HEK293 (cell line): ENCODE results near the gene NFKBIA.

ENCODE experiments used
- CTCF ChIA-PET: fragments of 350-600 bp; formaldehyde crosslinking; extraction: SDS; loops from one replicate; lab custom pipeline; 2021; ENCODE audit warnings: antibody characterized with exemption; lab: Yijun Ruan, JAX
- POLR2A ChIA-PET: fragments of 300-600 bp; formaldehyde crosslinking; extraction: SDS; loops from one replicate; lab custom pipeline; 2020; ENCODE audit warnings: antibody characterized with exemption, inconsistent platforms; lab: Yijun Ruan, JAX
- H3K27ac ChIP-seq: fragments of 200-500 bp; sonication (Bioruptor generic); 2 replicates; pipeline ENCODE4 v1.5.1; 2014; ENCODE audit warnings: low read depth, low read length, control low read depth, inconsistent platforms; ENCODE audit errors: extremely low read depth
- H3K36me3 ChIP-seq, 2 experiments: fragments of 200-500 bp in 1 of 2; sonication (Bioruptor generic) in 1 of 2; 1 replicate in 1 of 2; 2 replicates in 1 of 2; pipeline ENCODE4 v1.5.1; 2014 to 2017; ENCODE audit warnings: inconsistent platforms in 2 of 2, low read length in 2 of 2; ENCODE audit not compliant: control insufficient read depth in 2 of 2, insufficient read depth in 1 of 2
- H3K4me1 ChIP-seq: fragments of 200-500 bp; sonication (Bioruptor generic); 2 replicates; pipeline ENCODE4 v1.5.1; 2014; ENCODE audit warnings: mild to moderate bottlenecking, low read length, inconsistent platforms; ENCODE audit not compliant: control insufficient read depth, insufficient read depth
- H3K4me3 ChIP-seq: 2 replicates; pipeline ENCODE4 v1.5.1; 2011; ENCODE audit warnings: low read depth, mild to moderate bottlenecking, control low read depth, low read length, moderate library complexity
- H3K9me3 ChIP-seq: fragments of 200-500 bp; sonication (Bioruptor generic); 2 replicates; pipeline ENCODE4 v1.5.1; 2014; ENCODE audit warnings: low read depth, low read length, inconsistent platforms; ENCODE audit not compliant: control insufficient read depth, insufficient read depth
- GLI4 ChIP-seq: fragments of 450-650 bp; formaldehyde crosslinking; IDR thresholded peaks from 2 replicates; pipeline ENCODE4 v1.5.1; 2016; ENCODE audit warnings: missing biosample characterization, missing genetic modification characterization
- GLIS1 ChIP-seq: fragments of 450-650 bp; formaldehyde crosslinking; IDR thresholded peaks from 2 replicates; pipeline ENCODE4 v1.5.1; 2016; ENCODE audit warnings: missing biosample characterization, missing genetic modification characterization
- KLF9 ChIP-seq: fragments of 450-650 bp; formaldehyde crosslinking; IDR thresholded peaks from 2 replicates; pipeline ENCODE4 v1.5.1; 2016; ENCODE audit warnings: missing biosample characterization, missing genetic modification characterization, low read depth
- SP2 ChIP-seq: fragments of 450-650 bp; formaldehyde crosslinking; IDR thresholded peaks from 2 replicates; pipeline ENCODE4 v1.5.1; 2016; ENCODE audit warnings: missing biosample characterization, missing genetic modification characterization
- ZBTB1 ChIP-seq: fragments of 450-650 bp; formaldehyde crosslinking; IDR thresholded peaks from 2 replicates; pipeline ENCODE4 v1.5.1; 2016; ENCODE audit warnings: missing biosample characterization, missing genetic modification characterization
- ZBTB17 ChIP-seq: fragments of 450-650 bp; formaldehyde crosslinking; IDR thresholded peaks from 2 replicates; pipeline ENCODE4 v1.5.1; 2016; ENCODE audit warnings: missing biosample characterization, missing genetic modification characterization
- ZBTB20 ChIP-seq: fragments of 450-650 bp; formaldehyde crosslinking; IDR thresholded peaks from 2 replicates; pipeline ENCODE4 v1.5.1; 2016; ENCODE audit warnings: missing biosample characterization, missing genetic modification characterization
- ZBTB6 ChIP-seq: fragments of 450-650 bp; formaldehyde crosslinking; IDR thresholded peaks from 2 replicates; pipeline ENCODE4 v1.5.1; 2017; ENCODE audit warnings: missing biosample characterization, missing genetic modification characterization
- ZNF133 ChIP-seq: fragments of 450-650 bp; formaldehyde crosslinking; IDR thresholded peaks from 2 replicates; pipeline ENCODE4 v1.5.1; 2016; ENCODE audit warnings: missing biosample characterization, missing genetic modification characterization
- ZNF138 ChIP-seq: fragments of 450-650 bp; formaldehyde crosslinking; IDR thresholded peaks from 2 replicates; pipeline ENCODE4 v1.5.1; 2016; ENCODE audit warnings: missing biosample characterization, missing genetic modification characterization, borderline replicate concordance
- ZNF146 ChIP-seq: fragments of 450-650 bp; formaldehyde crosslinking; IDR thresholded peaks from 2 replicates; pipeline ENCODE4 v1.5.1; 2016; ENCODE audit warnings: missing biosample characterization, missing genetic modification characterization
- ZNF16 ChIP-seq: fragments of 450-650 bp; formaldehyde crosslinking; IDR thresholded peaks from 2 replicates; pipeline ENCODE4 v1.5.1; 2016; ENCODE audit warnings: low read depth, missing biosample characterization, missing genetic modification characterization
- ZNF311 ChIP-seq: fragments of 450-650 bp; formaldehyde crosslinking; IDR thresholded peaks from 2 replicates; pipeline ENCODE4 v1.5.1; 2017; ENCODE audit warnings: missing biosample characterization, missing genetic modification characterization, borderline replicate concordance
- ZNF362 ChIP-seq: fragments of 450-650 bp; formaldehyde crosslinking; IDR thresholded peaks from 2 replicates; pipeline ENCODE4 v1.5.1; 2016; ENCODE audit warnings: missing biosample characterization, missing genetic modification characterization
- ZNF398 ChIP-seq: fragments of 450-650 bp; formaldehyde crosslinking; IDR thresholded peaks from 2 replicates; pipeline ENCODE4 v1.5.1; 2017; ENCODE audit warnings: missing biosample characterization, missing genetic modification characterization
- ZNF404 ChIP-seq: fragments of 450-650 bp; formaldehyde crosslinking; IDR thresholded peaks from 2 replicates; pipeline ENCODE4 v1.5.1; 2017; ENCODE audit warnings: missing biosample characterization, missing genetic modification characterization
- ZNF488 ChIP-seq: fragments of 450-650 bp; formaldehyde crosslinking; IDR thresholded peaks from 2 replicates; pipeline ENCODE4 v1.5.1; 2016; ENCODE audit warnings: missing biosample characterization, missing genetic modification characterization
- ZNF529 ChIP-seq: fragments of 450-650 bp; formaldehyde crosslinking; IDR thresholded peaks from 2 replicates; pipeline ENCODE4 v1.5.1; 2017; ENCODE audit warnings: missing genetic modification characterization, missing biosample characterization; ENCODE audit not compliant: insufficient replicate concordance
- ZNF660 ChIP-seq: fragments of 450-650 bp; IDR thresholded peaks from 2 replicates; pipeline ENCODE4 v1.5.1; 2018; ENCODE audit warnings: missing biosample characterization, mild to moderate bottlenecking, missing genetic modification characterization
- ZNF670 ChIP-seq: fragments of 450-650 bp; formaldehyde crosslinking; IDR thresholded peaks from 2 replicates; pipeline ENCODE4 v1.5.1; 2016; ENCODE audit warnings: missing biosample characterization, missing genetic modification characterization, low read depth
- ZSCAN16 ChIP-seq: fragments of 450-650 bp; formaldehyde crosslinking; IDR thresholded peaks from 2 replicates; pipeline ENCODE4 v1.5.1; 2016; ENCODE audit warnings: missing biosample characterization, missing genetic modification characterization

NFKBIA gene

GRCh38 chr14:35366056-35366451, 38.5 kb downstream of the NFKBIA start:
- CTCF ChIA-PET, result no interaction called here

GRCh38 chr14:35365130-35366055, 39.2 kb downstream of the NFKBIA start:
- Histone ChIP-seq H3K4me1 (no peaks in the 10 kb centered on the region), H3K9me3 (no peaks in the 10 kb centered on the region)
- CTCF ChIA-PET, result interaction anchor here (0.6 to 0.7 kb wide), 2 partner anchors 12 to 101 kb away, joined by 3 to 4 read pairs; no protein-coding TSS in a partner anchor

More at GRCh38 chr14:35366056-35366451, 38.5 kb downstream of the NFKBIA start:
- POLR2A ChIA-PET, result interaction anchor here (1.0 kb wide), 1 partner anchor 38 kb away, joined by 3 read pairs; no protein-coding TSS in a partner anchor
- H3K4me3 ChIP-seq, result no peak overlapping the region
- TF ChIP-seq ZBTB1 (tag by site-specific recombination) (no peak), ZNF311 (no peak), ZSCAN16 (tag by site-specific recombination) (no peak), ZNF398 (tag by site-specific recombination) (no peak), ZNF362 (tag by site-specific recombination) (no peak), ZNF146 (tag by site-specific recombination) (no peak), ZNF670 (tag by site-specific recombination) (no peak), ZBTB6 (tag by site-specific recombination) (no peak), ZNF529 (tag by site-specific recombination) (no peak), ZBTB20 (tag by site-specific recombination) (no peak), ZNF16 (tag by site-specific recombination) (no peak), ZNF488 (tag by site-specific recombination) (no peak), SP2 (no peak), ZNF138 (tag by site-specific recombination) (no peak), ZNF660 (tag by site-specific recombination) (no peak), ZNF404 (tag by site-specific recombination) (no peak), ZBTB17 (no peak), ZNF133 (tag by site-specific recombination) (no peak), GLI4 (tag by site-specific recombination) (no peak), KLF9 (tag by site-specific recombination) (no peak)
- TF ChIP-seq, all 188 proteins: peak for 0
- Histone ChIP-seq H3K36me3 (no peaks in the 10 kb centered on the region), H3K27ac (no peak overlapping the region), H3K9me3 (no peaks in the 10 kb centered on the region), H3K4me1 (no peaks in the 10 kb centered on the region)

More at GRCh38 chr14:35365130-35366055, 39.2 kb downstream of the NFKBIA start:
- no peaks in the 10 kb centered on the region for H3K36me3 ChIP-seq
- TF ChIP-seq GLI4 (tag by site-specific recombination) (no peak), GLIS1 (tag by site-specific recombination) (peak; percentile 63)
- POLR2A ChIA-PET, result interaction anchor here (1.0 kb wide), 1 partner anchor 38 kb away, joined by 3 read pairs; no protein-coding TSS in a partner anchor
- H3K27ac ChIP-seq, result no peak overlapping the region
- no peak overlapping the region for H3K4me3 ChIP-seq
